SK-N-SH (cell line): ENCODE data around the gene GPRC5A. TPM values are rescaled to one million over a fixed set of nuclear protein-coding genes. Genes with fewer than 3 reads are reported as not detected.

Source experiments
- CTCF ChIA-PET: fragments of 300-600, 350-600 bp; formaldehyde crosslinking; extraction: SDS; loops from one replicate; lab custom pipeline; 2021; lab: Yijun Ruan, JAX
- POLR2A ChIA-PET: fragments of 350-600 bp; sonication (Branson Sonifier 250); formaldehyde crosslinking; extraction: SDS; loops from one replicate; lab custom pipeline; 2020; ENCODE audit warnings: antibody characterized with exemption, inconsistent platforms; lab: Yijun Ruan, JAX
- DNase-seq: peaks from one replicate; pipeline ENCODE4 v3.0.0; 2012
- H2AFZ ChIP-seq: fragments of 200-600 bp; sonication (generic); 2 replicates; pipeline ENCODE4 v1.8.1; 2016; ENCODE audit warnings: antibody characterized with exemption, mild to moderate bottlenecking, low read depth
- H3F3A ChIP-seq: fragments of 200-600 bp; sonication (generic); replicated peaks from 2 replicates; pipeline ENCODE3; 2016; ENCODE audit warnings: antibody characterized with exemption, mild to moderate bottlenecking; ENCODE audit not compliant: insufficient read depth
- H3K27ac ChIP-seq, 2 experiments: fragments of 200-500 bp in 1 of 2; fragments of 200-600 bp in 1 of 2; sonication (Bioruptor generic) in 1 of 2; sonication (generic), shearing (Covaris generic) in 1 of 2; 2 replicates each; pipeline versions ENCODE4 v1.5.1 to v1.6.1; 2014 to 2016; ENCODE audit warnings: low read depth in 2 of 2, inconsistent platforms in 1 of 2, low read length in 1 of 2, mild to moderate bottlenecking in 1 of 2, mixed read lengths in 1 of 2
- H3K27me3 ChIP-seq: fragments of 200-600 bp; sonication (generic), shearing (Covaris generic); 2 replicates; pipeline ENCODE4 v1.6.1; 2016; ENCODE audit warnings: mixed run types; ENCODE audit not compliant: insufficient read depth
- H3K36me3 ChIP-seq, 2 experiments: fragments of 200-500 bp in 1 of 2; fragments of 200-600 bp in 1 of 2; sonication (Bioruptor generic) in 1 of 2; sonication (generic) in 1 of 2; replicated peaks in 1 of 2; 2 replicates each; pipeline versions ENCODE3 to v1.5.1; 2014 to 2016; ENCODE audit warnings: low read length in 1 of 2, mild to moderate bottlenecking in 1 of 2; ENCODE audit not compliant: insufficient read depth in 2 of 2, control insufficient read depth in 1 of 2
- H3K4me1 ChIP-seq, 2 experiments: fragments of 200-500 bp in 1 of 2; fragments of 200-600 bp in 1 of 2; sonication (Bioruptor generic) in 1 of 2; sonication (generic), shearing (Covaris generic) in 1 of 2; 2 replicates each; pipeline versions ENCODE4 v1.5.1 to v1.6.1; 2014 to 2016; ENCODE audit warnings: low read depth in 1 of 2, low read length in 1 of 2, mixed run types in 1 of 2; ENCODE audit not compliant: insufficient read depth in 2 of 2, control insufficient read depth in 1 of 2
- H3K4me2 ChIP-seq: fragments of 200-600 bp; sonication (generic), shearing (Covaris generic); 2 replicates; pipeline ENCODE4 v1.6.1; 2017; ENCODE audit warnings: mixed run types
- H3K4me3 ChIP-seq, 2 experiments: fragments of 200-500 bp in 1 of 2; fragments of 200-600 bp in 1 of 2; sonication (Bioruptor generic) in 1 of 2; sonication (generic), shearing (Covaris generic) in 1 of 2; 2 replicates each; pipeline versions ENCODE4 v1.5.1 to v1.8.1; 2014 to 2016; ENCODE audit warnings: low read depth in 2 of 2, inconsistent platforms in 1 of 2, low read length in 1 of 2, mild to moderate bottlenecking in 1 of 2, mixed read lengths in 1 of 2, moderate library complexity in 1 of 2
- H3K79me2 ChIP-seq: fragments of 200-600 bp; sonication (generic); 2 replicates; pipeline ENCODE4 v1.8.1; 2017; ENCODE audit warnings: mild to moderate bottlenecking; ENCODE audit not compliant: insufficient read depth
- H3K9ac ChIP-seq: fragments of 200-600 bp; sonication (generic); 2 replicates; pipeline ENCODE4 v1.6.1; 2017; ENCODE audit warnings: mixed run types
- H3K9me2 ChIP-seq: fragments of 200-600 bp; sonication (generic); 2 replicates; pipeline ENCODE4 v1.6.1; 2017; ENCODE audit warnings: mixed run types
- H3K9me3 ChIP-seq: fragments of 200-600 bp; sonication (generic); 2 replicates; pipeline ENCODE4 v1.6.1; 2017; ENCODE audit warnings: mixed run types, mild to moderate bottlenecking, moderate library complexity
- H4K20me1 ChIP-seq: fragments of 200-600 bp; sonication (generic); 2 replicates; pipeline ENCODE4 v1.6.1; 2017; ENCODE audit warnings: mild to moderate bottlenecking, mixed run types; ENCODE audit not compliant: insufficient read depth
- EP300 ChIP-seq, 2 experiments: IDR thresholded peaks; 2 replicates each; pipeline versions ENCODE4 v1.4.0 to v1.6.1; 2012; ENCODE audit warnings: borderline replicate concordance in 1 of 2, low read depth in 1 of 2, low read length in 1 of 2
- FOSL2 ChIP-seq: IDR thresholded peaks from 2 replicates; pipeline ENCODE4 v1.4.0; 2012; ENCODE audit warnings: low read depth, mild to moderate bottlenecking, moderate library complexity, borderline replicate concordance
- JUND ChIP-seq: IDR thresholded peaks from 2 replicates; pipeline ENCODE4 v1.4.0; 2012
- MAX ChIP-seq: IDR thresholded peaks from 2 replicates; pipeline ENCODE4 v1.4.0; 2012; ENCODE audit warnings: low read depth
- NFIC ChIP-seq: IDR thresholded peaks from 2 replicates; pipeline ENCODE4 v1.4.0; 2012; ENCODE audit warnings: borderline replicate concordance
- PBX3 ChIP-seq: IDR thresholded peaks from 2 replicates; pipeline ENCODE4; 2012
- REST ChIP-seq: IDR thresholded peaks from 2 replicates; pipeline ENCODE4 v1.6.1; 2012; ENCODE audit warnings: mild to moderate bottlenecking, low read depth, low read length, moderate library complexity
- RXRA ChIP-seq: IDR thresholded peaks from 2 replicates; pipeline ENCODE4 v1.4.0; 2012; ENCODE audit warnings: low read depth, mild to moderate bottlenecking, borderline replicate concordance
- TCF12 ChIP-seq: IDR thresholded peaks from 2 replicates; pipeline ENCODE4 v1.4.0; 2012
- TEAD4 ChIP-seq: IDR thresholded peaks from 2 replicates; pipeline ENCODE4 v1.4.0; 2012; ENCODE audit warnings: mild to moderate bottlenecking, borderline replicate concordance; ENCODE audit not compliant: insufficient read depth
- USF1 ChIP-seq: IDR thresholded peaks from 2 replicates; pipeline ENCODE4 v1.4.0; 2012; ENCODE audit warnings: low read depth, borderline replicate concordance
- WGBS: methylation state at CpG from one replicate; pipeline ENCODE4 v1.1.6; 2017; ENCODE audit warnings: low lambda C conversion rate; 5-methylcytosine and 5-hydroxymethylcytosine counted together
- polyA plus RNA-seq, 3 experiments: library from polyadenylated mRNA; depleted of rRNA; stranded (reverse); fragments of >200 nt; gene quantifications; 2 replicates each; pipeline ENCODE4 v1.2.3, GENCODE V29; 2012

The GPRC5A gene
- polyA plus RNA-seq, 1 of the 3 experiments (the other 2 are of a cell fraction): 12.7 TPM

- Histone ChIP-seq H3K27me3 (no peaks in the 10 kb centered on the region), H3F3A (peaks cover 39% of the 10 kb centered on the region), H3K79me2 (no peaks in the 10 kb centered on the region), H3K9ac (peak overlapping the region; percentile 55), H3K4me3 (peak overlapping the region in 1 of 2 experiments; percentile 27; a peak in 1 of 4 replicates), H3K9me2 (no peaks in the 10 kb centered on the region), H3K36me3 (no peaks in the 10 kb centered on the region), H3K27ac (peak overlapping the region; percentile 16 to 82; a peak in 3 of 4 replicates), H3K4me2 (peak overlapping the region; percentile 74), H3K9me3 (no peaks in the 10 kb centered on the region), H3K4me1 (peaks cover 2 to 18% of the 10 kb centered on the region in 2 experiments), H2AFZ (no peak overlapping the region), H4K20me1 (no peaks in the 10 kb centered on the region)
- CTCF ChIA-PET: interaction anchor here (0.8 to 1.3 kb wide), 4 partner anchors 11 to 44 kb away, joined by 3 read pairs; no protein-coding TSS in a partner anchor
- TF ChIP-seq PBX3 (peak; percentile 78), TEAD4 (peak; percentile 40; the same call in 1 of the 2 replicates), NFIC (peak; percentile 79), FOSL2 (peak; percentile 74), JUND (peak; percentile 81), USF1 (no peak), REST (0 out of 2 replicates have a peak, but pooled peaks have one; percentile 26), TCF12 (peak; percentile 84), EP300 (IDR thresholded peaks at IDR 0.05; ENCODE audit: borderline replicate concordance in 1 of 2, low read depth in 1 of 2, low read length in 1 of 2) (peak in 1 of 2 experiments; percentile 87; a peak in 2 of 4 replicates), MAX (no peak), RXRA (peak; percentile 81; the same call in 1 of the 2 replicates)
- no peak for DNase-seq
- POLR2A ChIA-PET: no interaction called here
- WGBS: 31% methylated on average over 10 of the region's 10 CpGs
Measured at GRCh38 chr12:12872139-12872933, 19.0 kb upstream of the GPRC5A start.
